ENCODE data around the gene THEM4.

THEM4 gene

DNA sequence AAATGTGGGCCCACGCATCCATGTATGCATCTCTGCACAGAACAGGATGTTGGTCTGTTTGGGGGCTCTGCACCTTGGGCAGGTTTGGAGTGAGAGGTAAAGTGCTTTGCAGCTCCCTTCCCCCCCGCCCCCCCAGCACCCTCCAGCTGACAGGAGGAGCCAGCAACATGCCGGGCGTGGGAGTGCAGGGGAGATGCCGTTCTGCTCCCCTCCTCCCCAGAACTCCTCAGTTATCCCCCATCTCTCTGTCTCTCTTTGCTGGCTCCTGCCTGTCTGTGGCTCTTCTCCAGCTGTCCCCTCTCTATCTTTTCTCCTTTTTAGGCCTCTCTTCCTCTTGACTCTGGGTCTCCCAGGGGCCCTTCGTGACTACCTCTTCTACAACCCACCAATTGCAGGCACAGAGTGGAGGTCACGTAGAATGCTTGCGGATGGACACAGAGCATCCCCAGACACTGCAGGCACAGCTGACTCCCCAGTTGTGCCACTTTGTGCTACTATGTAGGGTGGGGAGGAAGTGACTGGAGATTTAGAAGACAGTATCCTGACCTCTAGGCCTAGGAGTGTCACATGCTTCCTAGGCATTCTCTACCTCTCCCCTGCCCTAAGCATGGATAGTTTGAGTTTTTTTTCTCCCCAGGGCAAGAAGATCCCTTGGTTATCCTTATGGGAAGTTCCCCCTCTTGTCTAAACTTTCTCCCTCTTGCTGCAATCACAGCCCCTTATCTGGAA lies 76.0 kb downstream of the THEM4 start:
- DNase-seq: no peak

DNA sequence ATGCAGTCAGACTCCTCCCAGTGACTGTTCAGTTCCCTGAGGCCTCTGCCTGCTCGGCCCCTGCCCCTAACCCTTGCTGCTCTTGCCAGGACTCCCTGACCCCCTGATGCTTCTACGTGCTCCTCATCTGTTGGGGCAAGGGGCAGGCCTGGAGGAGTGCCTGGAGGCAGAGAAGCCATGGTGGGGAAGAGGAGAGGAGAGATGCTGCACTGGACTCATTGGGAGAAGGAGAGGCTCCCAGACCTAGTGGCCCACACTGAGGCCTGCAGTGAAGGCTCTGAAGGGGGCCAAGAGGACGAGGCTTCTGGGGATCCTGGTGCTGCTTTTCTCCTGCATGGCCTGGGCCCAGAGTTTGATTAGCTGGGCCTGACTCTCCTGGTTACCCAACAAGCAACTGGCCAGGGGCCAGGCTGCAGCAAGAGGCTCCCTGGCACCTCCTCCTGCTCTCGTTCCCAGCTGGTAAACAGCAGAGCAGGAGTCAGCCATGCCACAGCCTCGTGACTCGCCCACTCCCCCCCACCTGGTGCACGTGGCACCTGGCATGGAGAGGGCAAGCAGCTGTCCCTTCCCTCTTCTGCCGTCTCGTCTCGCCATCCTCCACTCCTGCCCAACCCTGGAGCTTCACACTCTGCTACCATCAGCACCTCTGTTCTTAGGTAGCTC lies 76.9 kb downstream of the THEM4 start:
- peak; percentile 96 for DNase-seq

DNA sequence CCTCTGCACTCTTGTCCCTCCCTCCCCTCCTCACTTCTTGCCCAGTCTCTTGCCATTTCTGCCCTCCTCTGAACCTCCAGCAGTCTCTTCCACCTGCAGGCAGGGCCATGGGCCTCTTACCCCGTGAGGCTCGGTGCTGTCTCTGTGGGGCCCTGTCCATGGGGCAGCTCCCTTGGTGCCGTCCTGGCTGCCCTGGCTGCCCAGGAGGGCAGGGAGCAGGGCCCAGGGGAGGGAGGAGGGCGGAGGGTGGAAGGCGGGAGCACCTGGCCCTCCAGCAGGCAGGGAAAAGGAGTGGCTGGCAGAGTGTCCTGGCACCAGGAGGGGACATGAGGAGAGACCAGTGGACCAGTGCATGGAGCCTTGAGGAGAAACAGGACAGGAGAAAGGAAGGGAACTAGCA lies 77.7 kb downstream of the THEM4 start, which contains the start of gene RORC:
Gene RORC (minus strand): TSS at position 198 of the 400 bp plus-strand sequence. CDS start 38 bp downstream, at position 160.
- peak; percentile 54 for DNase-seq

DNA sequence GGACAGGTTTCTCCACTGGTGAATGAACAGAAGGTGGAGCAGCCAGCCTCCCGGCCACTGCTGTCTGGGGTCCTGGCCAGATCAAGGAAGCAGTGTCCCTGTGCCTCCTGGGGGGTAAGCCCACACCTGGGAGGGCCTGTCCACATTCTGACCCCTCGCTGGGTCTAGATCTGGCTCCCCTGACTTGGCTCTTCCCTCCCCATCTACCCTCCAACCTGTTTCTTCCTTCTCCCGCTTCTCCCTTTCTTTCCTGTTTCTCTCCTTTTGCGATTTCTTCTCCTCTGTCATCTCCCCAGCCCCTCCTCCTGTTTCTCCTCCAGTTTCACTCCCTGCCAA lies 78.1 kb downstream of the THEM4 start:
- no peak for DNase-seq

DNA sequence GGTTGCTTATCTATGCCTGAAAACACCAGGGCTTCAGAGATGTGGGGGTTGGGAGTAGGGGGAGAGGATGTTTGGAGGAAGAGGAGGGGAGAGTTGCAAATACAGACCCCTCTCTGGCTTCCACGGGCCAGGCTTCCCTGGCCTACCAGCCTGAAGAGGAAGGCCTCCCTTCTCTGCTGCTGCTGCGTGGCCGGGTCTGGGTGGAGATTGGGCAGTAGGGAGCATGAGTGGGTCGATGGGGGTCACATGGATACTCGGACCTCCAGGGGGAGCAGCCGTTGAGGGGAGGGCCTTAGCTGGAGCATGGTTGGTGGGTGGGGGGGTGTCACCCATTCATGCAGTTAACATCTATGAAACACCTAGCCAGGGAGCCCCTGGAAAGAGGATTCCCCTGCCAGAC lies 79.3 kb downstream of the THEM4 start:
- DNase-seq: no peak

DNA sequence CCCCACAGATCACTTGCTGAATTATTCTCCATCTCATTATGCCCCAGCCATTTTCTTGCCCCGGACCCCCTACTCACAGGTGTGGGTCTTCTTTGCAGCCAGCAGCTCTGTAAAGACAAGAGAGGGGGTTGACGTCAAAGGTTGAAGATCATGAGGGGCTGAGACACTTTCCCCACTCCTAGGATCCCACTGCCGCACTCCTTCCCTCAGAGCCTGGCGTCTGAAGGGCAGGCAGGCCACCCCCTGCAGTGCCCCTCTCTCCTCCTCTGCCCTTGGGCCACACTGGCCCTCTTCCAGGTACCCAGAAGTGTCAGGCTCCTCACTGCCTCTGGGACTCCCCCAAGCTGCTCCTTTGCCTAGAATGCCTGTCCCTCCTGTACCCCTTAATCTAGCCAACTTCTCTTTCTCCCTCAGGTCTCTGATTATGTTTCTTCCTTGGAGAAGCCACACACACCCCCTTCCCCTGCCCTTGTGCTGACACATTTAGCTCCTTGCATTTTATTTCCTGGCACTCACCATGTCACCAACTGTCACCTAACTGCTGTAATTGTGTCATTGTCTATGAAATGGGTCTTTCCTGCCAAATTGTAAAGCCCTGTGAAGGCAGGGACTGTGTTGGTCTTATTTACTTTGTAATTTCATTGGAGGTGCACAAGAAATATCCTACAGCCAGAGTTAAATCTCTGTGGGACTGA lies 79.8 kb downstream of the THEM4 start:
- no peak for DNase-seq

DNA sequence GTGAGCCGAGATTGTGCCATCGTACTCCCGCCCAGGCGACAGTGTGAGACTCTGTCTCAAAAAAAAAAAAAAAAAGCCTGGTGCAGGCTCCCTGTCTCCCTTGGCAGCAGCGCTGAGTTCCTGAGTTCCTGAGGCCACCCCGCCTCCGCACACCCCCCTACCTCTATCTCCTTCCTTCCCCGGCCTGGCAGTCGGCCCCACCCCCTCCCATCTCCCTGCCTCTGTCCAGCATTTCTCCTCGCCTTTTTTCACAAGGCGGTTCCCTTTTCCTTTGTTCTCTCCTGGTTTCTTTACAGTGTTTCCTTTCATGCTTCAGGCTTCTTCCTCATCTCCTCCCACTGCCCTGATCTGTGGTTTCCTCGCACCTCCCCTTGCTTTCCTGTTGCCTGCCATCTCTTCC lies 80.4 kb downstream of the THEM4 start:
- DNase-seq: no peak

DNA sequence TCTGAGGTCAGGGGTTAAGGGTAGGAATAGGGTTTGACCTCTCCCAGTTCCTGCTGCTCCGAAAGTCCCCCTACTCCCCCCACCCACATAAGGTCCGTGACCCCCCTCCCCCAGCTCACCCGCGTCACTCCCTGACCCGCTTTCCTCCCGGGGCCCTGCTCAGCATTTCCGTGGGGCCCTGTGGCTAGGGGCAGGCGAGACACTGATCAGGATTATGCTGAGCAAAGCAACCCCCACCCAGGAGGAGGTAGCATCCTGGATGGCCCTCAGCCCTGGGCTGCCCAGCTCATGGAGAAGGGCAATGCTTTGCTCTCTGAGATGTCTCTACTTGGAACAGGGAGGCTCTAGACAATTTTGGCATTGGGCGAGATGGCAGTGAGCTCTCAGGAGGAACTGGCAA lies 81.5 kb downstream of the THEM4 start:
- no peak for DNase-seq

DNA sequence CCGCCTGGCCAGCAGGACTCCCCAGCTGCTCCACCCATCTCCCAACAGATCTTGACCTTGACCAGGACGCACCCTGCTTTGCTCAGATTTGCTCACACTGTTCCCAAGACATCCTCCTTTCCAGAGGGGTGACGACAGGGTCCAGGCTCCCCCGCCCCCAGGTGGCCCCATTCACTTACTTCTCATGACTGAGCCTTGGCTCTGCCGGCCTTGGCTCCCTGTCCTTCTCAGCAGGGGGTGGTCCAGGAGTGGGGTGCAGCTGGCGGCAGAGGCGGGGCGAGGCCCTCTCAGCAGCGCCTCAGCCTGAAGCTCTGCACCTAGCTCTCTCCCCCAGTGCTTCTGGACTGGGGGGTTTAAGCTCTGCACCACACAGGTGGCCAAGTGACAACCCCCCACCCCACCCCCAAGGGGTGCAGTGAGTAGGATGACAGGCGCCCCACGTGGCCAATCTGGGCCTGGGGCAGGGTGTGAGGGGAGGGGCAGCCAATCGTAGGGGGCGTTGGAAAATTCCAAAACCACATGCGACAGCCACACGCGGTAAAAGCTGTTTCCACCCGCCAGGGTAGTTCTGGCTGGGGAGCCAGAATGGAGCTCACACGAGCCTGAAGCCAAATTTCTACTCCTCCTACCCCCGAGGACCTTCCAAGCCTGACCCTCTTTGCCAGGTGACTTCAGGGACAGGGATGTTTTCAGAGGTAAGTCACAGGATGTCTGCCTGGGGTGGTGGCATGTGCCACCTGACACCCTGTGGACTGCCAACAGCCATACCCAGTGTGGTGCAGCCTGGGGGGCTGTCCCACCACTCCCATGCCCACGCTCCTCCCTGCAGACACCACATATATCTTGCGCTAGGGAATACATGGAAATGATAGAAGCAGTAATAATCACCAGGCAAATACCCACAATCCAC lies 83.3 kb downstream of the THEM4 start:
- no peak for DNase-seq

DNA sequence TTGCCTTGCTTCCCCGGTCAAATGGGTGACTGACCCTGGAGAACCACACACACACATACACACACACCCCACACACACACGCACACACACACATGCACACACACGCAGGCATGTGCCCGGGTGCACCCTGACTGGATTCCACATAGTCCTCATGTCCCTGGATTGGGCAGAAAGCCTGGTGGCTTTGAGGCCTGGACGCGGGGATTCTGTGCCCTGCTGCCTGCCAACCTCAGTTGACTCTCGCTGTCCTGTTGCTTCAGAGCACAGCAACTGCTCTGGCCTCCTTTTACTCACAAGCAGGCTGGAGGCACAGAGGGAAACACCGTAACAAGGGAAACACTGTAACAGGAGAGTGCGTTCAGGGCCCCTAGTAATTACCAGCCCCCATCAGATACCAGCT lies 84.1 kb downstream of the THEM4 start:
- DNase-seq: no peak
